Sciatic nerve (tissue), 2 donors: ENCODE data around the gene TAOK2. TPM values are rescaled to one million over a fixed set of nuclear protein-coding genes. Genes with fewer than 3 reads are reported as not detected.
A peak's percentile ranks its signal among the peaks of the same experiment; 100 is the strongest.
"Not testable (repeated sequence)": the region's sequence is repeated elsewhere in the genome, so short reads cannot be mapped to it uniquely, and the experiment has no call there.

Source experiments
- ATAC-seq: fragments of 200-7000 bp; cut with Tn5 transposase; one replicate; pipeline ENCODE4 v1.9.1; 2020; ENCODE audit warnings: mild to moderate bottlenecking, moderate library complexity
- DNase-seq: peaks from one replicate; pipeline ENCODE4 v3.0.0-alpha.2; 2020; ENCODE audit warnings: low spot score
- intact Hi-C: fragments of 100-400 bp; cut with DNase I; formaldehyde crosslinking; loops from one replicate; pipeline ENCODE4 v1.14.2; 2022
- total RNA-seq: library from RNA; stranded (reverse); fragmentation: NEBNext Ultra II Directional; extraction: Animal tissue kit (Norgen Biotek cat#: 25700); gene quantifications from one replicate; pipeline ENCODE4 v1.2.1, GENCODE V29; 2021
- donor health status: DM: no; HTN: no; CAD: no.
- donor health status: DM: no; HTN: no; CAD: no.

TAOK2 gene
- 51.8 TPM for total RNA-seq

DNA sequence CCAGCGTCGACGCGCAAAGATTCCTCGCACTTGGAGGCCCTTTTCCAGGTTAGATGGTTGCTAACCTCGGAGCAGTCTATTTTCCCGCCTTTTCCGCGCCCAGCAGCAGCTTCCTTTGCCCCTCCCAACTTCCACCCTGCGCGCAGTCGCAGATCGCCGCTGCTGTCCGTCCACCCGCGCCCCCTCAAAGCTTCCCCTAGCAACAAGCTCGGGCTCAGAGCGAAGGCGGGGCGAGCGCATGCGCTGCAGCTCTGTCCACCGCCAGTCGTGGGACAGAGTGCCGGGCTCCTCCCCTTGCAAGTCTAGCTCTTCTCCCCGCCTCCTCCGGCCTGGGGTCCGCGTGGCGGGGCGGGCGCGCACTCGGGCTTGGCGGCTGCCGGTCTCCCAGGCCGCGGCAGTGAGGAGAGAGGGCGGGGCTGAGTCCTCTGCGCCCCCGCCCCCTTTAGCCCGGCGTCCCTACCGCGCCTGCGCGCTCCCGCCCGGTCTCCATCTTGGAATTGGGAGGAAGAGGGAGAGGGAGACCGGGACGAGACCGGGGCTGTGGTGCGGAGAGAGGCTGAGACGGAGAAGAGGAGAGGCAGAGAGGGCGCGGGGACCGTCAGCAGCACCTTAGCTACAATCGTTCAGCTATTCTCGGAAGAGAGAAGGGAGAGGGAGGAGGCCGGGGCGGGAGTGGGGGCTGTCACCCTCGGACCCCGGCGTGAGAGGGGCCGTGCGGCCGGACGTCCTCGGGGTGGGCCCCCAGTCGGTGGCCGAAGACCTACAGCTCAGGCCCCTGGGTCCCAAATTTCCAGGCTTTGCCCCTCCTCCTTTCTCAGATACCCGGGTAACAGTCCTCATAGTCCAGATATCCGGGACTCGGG lies at the start of gene TAOK2:
Gene TAOK2, plus strand, starts transcription at position 485 of the 863 bp plus-strand sequence. CDS start 3,905 bp downstream, outside the sequence.
- peak; percentile 99 for DNase-seq
- peak; percentile 98 for ATAC-seq
- intact Hi-C loops, result no loop called here

DNA sequence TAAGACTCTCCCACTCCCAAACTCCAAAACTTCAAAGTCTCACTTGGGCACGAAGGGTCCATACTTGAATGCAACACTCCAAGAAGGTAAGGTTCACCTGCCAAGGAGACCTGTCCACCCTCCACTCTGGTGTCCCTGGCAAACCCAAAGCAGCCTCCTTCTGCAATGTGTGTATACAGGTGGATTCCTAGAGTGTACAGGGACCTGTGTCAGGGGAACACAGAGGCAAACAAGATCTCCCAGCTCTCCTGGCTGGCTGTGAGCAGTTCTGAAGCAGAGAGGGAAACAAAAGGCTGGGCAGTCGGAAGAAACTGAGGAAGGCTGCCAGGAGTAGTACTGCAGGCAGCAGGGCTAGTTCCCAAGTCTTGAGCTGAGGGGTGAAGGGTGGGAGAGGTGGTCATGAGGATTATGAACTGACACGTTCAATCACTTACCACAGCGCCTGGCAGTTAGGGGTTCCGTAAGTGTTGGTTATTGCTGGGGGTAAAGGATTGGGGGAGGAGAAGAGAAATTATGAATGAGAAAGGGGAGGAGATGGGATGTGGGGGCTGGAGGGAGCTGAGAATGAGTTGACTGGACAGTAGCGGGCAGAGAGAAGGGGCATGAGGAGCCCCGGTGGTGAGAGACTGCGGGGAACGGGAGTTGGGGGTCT lies 48.4 kb upstream of the TAOK2 start:
- no peak for ATAC-seq
- intact Hi-C loops, result loop anchor here (10.0 kb wide), 1 partner anchor 80 kb away; no protein-coding TSS in a partner anchor

DNA sequence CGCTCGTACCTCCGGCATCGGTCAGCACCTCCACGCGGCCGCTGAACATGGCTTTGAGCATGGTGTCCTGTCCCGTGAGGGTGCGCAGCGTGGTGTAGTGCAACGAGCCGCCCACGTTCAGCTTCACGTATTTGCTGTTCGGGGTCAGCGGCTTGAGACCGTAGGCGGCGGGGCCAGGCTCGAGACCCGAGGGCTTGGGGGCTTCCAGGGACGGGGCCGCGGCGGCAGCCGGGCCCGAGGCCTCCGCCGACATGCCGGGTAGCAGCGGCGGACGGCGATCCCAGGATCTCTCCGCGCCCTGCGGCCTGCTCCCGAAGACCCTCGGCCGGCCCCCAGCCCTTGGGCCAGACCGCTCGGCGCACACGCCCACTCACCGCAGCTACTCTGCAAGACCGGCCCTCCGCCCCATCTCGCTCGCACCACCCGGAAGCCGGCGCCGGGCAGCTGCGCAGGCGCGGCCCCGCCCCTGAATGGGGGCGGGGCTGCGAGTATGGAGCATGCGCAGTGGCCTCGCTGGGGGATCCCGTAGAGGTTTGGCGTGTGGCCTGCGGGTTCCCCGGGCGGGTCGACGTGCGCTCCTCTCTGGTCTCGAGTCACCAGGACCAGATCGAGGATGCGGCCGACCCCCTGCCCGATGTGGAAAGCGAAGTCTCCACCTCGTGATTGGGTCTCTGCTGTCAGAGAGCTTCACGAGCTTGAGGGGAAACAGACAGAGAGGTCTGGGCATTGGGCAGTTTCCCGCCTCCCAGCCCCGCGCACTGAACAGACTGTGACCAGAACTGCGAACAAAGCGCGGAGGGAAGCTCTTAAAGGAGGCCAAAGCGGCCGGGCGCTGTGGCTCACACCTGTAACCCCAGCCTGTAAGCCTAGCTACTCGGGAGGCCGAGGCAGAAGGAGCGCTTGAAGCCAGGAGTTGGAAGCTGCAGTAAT lies 47.6 kb upstream of the TAOK2 start, which contains the start of gene KCTD13:
Gene KCTD13, minus strand, starts transcription at position 446 of the 930 bp plus-strand sequence. Its CDS starts 193 bp downstream, at position 253.
- intact Hi-C loops, result loop anchor here (10.0 kb wide), 1 partner anchor 79 kb away; no protein-coding TSS in a partner anchor
- ATAC-seq (peak; percentile 99), DNase-seq (peak; percentile 91)

More for the DNA sequence above, 48.4 kb upstream of the TAOK2 start:
- DNase-seq, result no peak

DNA sequence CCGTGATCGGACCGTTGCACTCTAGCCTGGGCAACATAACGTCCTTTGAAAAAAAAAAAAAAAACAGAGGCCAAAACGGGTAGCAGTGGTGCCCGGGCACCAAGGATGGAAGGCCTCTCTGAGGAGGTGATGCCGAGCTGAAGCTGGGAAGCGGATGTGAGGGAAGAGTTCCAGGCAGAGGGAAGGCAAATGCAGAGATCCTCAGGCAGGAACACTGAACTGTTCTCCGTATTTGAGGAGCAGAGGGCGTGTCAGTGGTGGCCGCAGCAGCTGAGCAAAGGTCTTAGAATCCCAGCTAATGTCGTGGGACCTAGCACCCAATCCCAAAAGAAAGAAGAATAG lies 47.0 kb upstream of the TAOK2 start:
- DNase-seq (no peak), ATAC-seq (peak; percentile 74)
- intact Hi-C loops, result loop anchor here (10.0 kb wide), 1 partner anchor 78 kb away; no protein-coding TSS in a partner anchor

DNA sequence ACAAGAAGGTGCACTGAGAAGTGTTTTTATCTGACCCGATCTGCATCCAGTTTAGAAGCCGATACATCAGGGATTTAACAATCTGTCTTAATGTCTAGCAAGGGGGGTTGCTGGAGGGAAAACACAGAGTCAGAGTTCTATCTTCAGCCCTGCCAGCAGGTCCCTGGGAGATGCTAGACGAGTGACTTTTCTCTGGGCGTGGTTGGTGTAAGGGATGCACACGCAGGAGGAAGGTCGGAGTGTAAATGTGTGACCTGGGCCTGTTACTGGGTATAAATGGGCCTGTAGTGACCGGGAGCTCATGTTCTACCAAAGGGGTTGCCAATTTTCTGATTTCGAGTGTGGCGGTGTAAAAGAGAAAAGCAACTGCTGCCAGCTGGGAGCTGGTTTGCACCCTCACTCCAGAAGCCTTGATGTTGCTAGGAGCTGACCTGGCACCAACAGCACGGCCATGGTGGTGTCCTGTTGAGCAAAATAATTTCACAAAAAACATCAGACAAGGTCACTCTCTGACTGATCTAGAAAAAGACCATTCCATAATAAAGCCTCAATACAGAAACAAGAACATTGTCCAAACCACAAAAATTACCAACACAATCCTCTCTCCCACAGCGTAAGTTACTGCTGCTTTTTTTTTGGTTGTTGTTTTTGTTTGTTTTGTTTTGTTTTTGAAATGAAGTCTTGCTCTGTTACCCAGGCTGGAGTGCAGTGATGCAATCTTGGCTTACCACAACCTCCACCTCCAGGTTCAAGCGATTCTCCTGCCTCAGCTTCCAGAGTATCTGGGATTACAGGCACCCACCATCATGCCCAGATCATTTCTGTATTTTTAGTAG lies 46.4 kb upstream of the TAOK2 start:
- ATAC-seq (no peak), DNase-seq (no peak)
- intact Hi-C loops, result loop anchor here (10.0 kb wide), 1 partner anchor 78 kb away; no protein-coding TSS in a partner anchor

DNA sequence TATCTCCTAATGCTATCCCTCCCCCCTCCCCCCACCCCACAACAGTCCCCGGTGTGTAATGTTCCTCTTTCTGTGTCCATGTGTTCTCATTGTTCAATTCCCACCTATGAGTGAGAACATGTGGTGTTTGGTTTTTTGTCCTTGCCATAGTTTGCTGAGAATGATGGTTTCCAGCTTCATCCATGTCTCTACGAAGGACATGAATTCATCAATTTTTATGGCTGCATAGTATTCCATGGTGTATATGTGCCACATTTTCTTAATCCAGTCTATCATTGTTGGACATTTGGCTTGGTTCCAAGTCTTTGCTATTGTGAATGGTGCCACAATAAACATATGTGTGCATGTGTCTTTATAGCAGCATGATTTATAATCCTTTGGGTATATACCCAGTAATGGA lies 41.9 kb upstream of the TAOK2 start:
- intact Hi-C loops, ATAC-seq, DNase-seq: not testable (repeated sequence)

DNA sequence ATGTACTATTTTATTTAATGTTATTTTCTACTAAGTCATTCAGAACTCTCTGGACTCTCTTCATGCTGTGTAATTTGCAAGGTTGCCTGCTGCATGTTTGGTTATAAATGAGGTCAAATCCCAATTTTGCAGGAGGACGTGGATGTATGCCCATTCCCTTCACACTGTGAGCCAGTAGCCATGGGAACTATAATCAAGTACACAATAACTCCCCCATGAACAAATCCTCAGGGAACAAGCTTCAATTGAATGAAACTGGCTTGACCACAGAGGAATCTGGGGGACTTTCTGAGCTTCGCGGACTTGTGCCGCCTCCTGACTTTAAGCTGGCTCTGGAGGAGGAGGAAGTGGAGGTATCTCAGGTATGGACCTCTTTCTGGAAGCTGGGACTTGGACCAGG lies 33.0 kb upstream of the TAOK2 start:
- no peak for DNase-seq
- ATAC-seq, result no peak
- intact Hi-C loops, result no loop called here

DNA sequence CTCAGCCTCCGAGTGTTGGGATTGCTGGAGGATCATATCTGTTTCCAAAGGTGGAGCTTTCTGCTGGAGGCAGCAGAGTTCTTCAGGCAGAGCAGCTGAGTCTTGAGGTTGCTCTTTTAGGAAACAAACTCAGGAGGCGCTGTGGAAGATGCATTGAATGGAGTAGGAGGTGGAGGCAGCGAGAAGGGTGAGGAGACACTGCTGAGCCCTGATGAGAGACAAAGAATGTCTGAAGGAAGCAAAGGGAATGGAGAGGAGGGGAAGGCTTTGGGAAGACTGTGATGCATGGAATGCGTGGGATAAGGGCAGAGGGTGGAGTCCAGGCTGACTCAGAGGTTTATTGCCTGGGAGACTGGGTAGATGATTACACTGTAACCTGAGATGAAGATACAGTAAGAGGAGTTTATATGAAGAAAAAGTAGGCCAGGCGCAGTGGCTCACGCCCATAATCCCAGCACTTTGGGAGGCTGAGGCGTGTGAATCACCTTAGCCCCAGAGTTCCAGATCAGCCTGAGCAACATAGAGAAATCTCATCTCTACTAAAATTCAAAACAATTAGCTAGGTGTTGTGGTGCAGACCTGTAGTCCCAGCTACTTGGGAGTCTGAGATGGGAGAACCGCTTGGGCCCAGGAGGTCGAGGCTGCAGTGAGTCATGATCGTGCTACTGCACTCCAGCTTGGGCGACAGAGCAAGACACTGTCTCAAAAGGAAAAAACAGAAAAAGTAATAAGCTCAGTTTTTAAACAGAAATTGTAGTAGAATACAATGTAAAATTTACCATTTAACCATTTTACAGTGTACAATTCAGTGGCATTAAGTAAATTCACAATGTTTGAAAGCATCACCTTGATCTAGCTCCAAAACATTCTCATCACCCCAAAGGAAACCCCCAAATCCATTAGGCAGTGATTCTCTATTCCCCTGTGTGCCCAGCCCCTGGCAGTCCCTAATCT lies 29.5 kb upstream of the TAOK2 start:
- DNase-seq, result no peak
- intact Hi-C loops, result no loop called here

DNA sequence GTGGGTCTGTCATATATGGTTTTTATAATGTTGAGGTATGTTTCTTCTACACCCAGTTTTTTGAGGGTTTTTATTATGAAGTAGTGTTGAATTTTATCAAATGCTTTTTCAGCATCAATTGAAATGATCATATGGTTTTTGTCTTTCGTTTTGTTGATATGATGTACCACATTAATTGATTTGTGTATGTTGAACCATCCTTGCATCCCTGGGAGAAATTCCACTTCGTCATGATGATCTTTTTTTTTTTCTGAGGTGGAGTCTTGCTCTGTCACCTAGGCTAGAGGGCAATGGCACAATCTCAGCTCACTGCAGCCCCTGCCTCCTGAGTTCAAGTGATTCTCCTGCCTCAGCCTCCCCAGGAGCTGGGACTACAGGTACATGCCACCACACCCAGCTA lies 25.8 kb upstream of the TAOK2 start:
- no peak for DNase-seq
- intact Hi-C loops, result no loop called here
- ATAC-seq, result no peak

More for the DNA sequence above, 29.5 kb upstream of the TAOK2 start:
- peak; percentile 50 for ATAC-seq

DNA sequence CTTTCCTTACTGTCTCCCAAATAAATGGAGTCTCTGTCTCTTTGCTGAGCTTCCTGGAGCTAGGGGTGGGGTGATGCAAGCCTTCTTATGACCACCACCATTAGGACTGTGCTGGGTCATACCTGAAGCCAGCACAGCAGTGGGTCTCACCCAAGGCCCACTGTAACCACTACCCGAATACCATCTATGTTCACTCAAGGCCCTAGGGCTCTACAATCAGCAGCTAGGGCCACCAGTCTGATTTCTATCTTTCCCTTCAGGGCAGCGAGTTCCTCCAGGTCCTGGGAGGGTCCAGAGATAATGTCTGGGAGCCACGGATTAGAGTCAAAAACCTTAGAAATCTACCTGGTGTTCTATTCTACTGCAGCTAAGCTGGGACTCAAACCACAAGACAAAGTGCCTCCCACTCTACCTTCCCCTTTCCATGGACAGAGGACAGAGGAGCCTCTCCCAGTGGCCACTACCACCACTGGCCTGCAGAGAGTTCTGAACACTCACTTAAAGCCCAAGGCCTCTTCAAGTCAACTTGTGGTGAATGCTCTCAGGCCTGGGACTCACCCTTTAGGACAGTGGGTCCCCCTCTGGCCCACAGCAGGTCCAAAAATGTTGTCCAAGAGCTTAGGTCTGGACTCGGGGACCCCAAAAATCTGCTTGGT lies 22.7 kb upstream of the TAOK2 start:
- intact Hi-C loops, result no loop called here
- no peak for DNase-seq
- ATAC-seq, result no peak

DNA sequence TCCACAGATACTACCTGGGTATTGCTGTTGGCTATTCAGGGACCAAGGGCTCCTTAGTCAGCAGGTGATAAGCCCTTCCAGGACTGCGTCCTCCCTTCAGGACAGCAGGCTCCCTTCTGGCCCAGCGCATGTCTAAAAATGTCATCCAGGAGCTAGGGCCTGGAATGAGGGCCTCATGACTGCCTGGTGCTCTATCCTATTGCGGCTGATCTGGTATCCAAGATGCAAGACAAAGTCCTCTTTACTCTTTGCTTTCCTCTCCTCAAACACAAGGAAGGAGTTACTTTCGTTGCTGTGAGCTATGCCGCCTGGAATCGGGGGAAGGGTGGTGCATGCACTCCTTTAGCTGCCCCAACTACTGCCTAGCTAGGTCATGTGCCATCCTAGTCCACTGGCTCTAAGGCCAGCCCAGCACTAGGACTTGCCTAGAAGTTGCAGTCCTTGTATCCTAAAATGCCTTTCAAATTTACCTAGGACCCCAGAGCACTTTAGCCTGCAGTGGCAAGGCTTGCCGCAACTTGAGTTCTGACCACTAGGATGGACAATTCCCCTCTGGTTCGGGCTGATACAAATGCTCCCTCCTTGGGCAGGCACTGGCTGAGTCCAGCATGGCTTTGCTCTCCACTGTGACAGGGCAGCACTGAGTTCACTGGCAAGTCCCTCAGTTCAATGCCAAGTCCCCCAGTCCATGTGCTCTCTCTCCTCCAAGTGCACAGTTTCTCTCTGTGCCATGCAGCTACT lies 21.9 kb upstream of the TAOK2 start:
- no peak for ATAC-seq
- intact Hi-C loops, result no loop called here

DNA sequence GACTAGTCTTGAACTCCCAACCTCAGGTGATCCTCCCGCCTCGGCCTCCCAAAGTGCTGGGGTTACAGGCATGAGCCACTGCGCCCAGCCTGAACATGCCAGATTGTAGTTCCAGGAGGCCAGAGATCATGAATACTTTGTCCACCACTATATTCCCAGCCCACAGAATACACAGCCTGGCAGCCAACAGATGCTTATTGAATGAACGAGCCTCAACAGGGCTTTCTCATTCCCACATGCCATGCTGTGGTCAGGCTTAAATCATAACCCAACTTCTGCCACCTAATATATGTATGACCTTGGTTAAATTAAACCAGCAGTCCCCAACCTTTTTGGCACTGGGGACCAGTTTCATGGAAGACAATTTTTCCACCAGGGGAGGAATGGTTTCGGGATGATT lies 14.9 kb upstream of the TAOK2 start:
- no peak for DNase-seq
- intact Hi-C loops, result no loop called here

More for the DNA sequence above, 21.9 kb upstream of the TAOK2 start:
- no peak for DNase-seq

DNA sequence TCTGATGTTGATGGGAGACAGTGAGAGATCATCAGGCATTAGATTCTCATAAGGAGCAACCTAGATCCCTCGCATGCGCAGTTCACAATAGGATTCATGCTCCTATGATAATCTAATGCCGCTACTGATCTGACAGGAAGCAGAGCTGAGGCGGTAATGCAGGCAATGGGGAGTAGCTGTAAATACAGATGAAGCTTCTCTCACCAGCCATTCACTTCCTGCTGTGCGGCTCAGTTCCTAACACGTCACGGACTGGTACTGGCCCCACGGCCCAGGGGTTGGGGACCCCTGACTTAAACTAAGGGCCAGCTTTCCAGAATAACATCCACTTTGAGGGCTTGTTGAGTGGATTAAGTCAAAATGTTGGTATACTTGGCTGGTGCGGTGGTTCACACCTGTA lies 14.4 kb upstream of the TAOK2 start:
- intact Hi-C loops, result no loop called here
- ATAC-seq (no peak), DNase-seq (no peak)

More for the DNA sequence above, 14.9 kb upstream of the TAOK2 start:
- ATAC-seq, result no peak

DNA sequence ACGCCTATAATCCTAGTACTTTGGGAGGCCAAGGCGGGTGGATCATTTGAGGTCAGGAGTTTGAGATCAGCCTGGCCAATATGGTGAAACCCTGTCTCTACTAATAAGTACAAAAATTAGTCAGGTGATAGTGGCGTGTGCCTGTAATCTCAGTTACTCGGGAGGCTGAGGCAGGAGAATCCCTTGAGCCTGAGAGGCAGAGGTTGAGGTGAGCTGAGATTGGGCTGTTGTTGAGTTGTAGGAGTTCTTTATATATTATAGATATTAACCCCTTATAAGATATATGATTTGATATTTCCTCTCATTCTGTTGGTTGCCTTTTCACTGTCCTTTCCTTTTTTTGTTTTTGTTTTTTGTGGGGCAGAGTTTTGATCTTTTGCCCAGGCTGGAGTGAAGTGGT lies 13.8 kb upstream of the TAOK2 start:
- ATAC-seq, DNase-seq, intact Hi-C loops: not testable (repeated sequence)

DNA sequence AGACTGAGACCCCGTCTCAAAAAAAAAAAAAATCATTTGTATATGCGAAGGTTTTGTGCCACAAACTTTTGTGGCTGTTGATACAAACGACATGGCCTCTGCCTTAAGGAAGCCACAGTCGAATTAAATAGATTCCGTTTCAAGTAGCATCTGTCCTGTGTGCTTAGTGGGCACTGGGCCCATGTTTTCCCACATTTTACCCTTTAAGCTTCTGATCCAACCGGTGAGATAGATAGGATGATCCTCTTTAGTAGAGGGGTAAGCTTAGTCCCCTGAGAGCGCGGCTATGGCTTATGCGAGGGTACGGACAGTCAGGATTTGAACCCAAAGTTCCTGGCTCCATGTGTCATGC lies 12.6 kb upstream of the TAOK2 start:
- DNase-seq (no peak), ATAC-seq (peak; percentile 2)
- intact Hi-C loops, result no loop called here
